ENCODE measurements around the gene CARHSP1.
"Not testable (repeated sequence)": the region's sequence is repeated elsewhere in the genome, so short reads cannot be mapped to it uniquely, and the experiment has no call there.

DNA sequence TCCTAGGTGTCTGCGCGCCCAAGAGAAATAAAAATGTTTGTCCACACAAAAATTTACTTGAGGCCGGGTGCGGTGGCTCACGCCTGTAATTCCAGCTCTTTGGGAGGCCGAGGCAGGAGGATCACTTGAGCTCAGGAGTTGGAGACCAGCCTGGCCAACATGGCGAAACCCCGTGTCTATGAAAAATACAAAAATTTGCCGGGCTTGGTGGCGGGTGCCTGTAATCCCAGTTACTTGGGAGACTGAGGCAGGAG, 1.1 kb upstream of the CARHSP1 start:
- TF ChIP-seq POLR2A (IDR thresholded peaks at IDR 0.05; ENCODE audit: low read depth, low read length); PAX5 (IDR thresholded peaks at IDR 0.05; ENCODE audit: insufficient read depth, low read length, severe bottlenecking); POLR2AphosphoS5 (IDR thresholded peaks at IDR 0.05; ENCODE audit: low read depth, low read length); TAF1 (IDR thresholded peaks at IDR 0.05; ENCODE audit: low read depth, low read length); SPI1 (IDR thresholded peaks at IDR 0.05; ENCODE audit: low read depth, low read length); POU2F2 (IDR thresholded peaks at IDR 0.05; ENCODE audit: low read depth, low read length): not testable (repeated sequence)
